ENCODE results near the gene CCDC73. TPM values are rescaled to one million over a fixed set of nuclear protein-coding genes. Genes with fewer than 3 reads are reported as not detected.

CCDC73 gene
- total and polyA plus RNA-seq, 4 donors: 0.02 to 0.50 (median 0.33) TPM

DNA sequence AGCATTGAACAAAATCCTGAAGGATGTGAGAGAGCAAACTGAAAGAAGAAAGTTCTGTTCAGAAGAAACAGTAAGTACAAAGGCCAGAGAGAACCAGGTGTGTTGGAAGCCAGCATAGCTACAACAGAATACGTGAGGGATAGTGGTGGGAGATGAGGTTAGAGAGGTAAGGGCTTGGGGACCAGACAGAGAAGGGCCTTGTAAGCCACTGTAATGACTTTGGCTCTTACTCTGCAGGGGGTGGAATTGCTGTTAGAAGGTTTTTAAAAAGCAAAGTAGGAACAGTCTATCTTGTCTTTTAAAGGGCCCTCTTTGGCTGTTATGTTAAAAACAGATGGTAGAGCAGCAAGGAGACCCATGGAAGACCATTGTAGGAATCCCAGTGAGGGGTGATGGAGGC, 39.5 kb upstream of the CCDC73 start:
- H3K27me3 ChIP-seq (ENCODE audit: control insufficient read depth in 4 of 4, insufficient read depth in 4 of 4, low read length in 3 of 4): no peaks in the 10 kb centered on the region
- DNase-seq (ENCODE audit: low spot score): no peak
- H3K9ac ChIP-seq (ENCODE audit: low read depth in 1 of 2, low read length in 2 of 2): no peak overlapping the region
- H3K9me3 ChIP-seq (ENCODE audit: control insufficient read depth in 4 of 4, low read length in 3 of 4): no peaks in the 10 kb centered on the region
- peaks cover 0 to 14% (median 2%) of the 10 kb centered on the region in 4 donors for H3K36me3 ChIP-seq (ENCODE audit: control insufficient read depth in 4 of 4, insufficient read depth in 3 of 4, low read depth in 1 of 4, low read length in 3 of 4)
- WGBS: 93% methylated on average over 1 of the region's 1 CpG
- TF ChIP-seq MAX (IDR thresholded peaks at IDR 0.05) (no peak), FOXA1 (IDR thresholded peaks at IDR 0.05) (no peak), NR2F2 (IDR thresholded peaks at IDR 0.05) (no peak), RAD21 (IDR thresholded peaks at IDR 0.05) (no peak), EGR1 (IDR thresholded peaks at IDR 0.05; ENCODE audit: low read depth in 2 of 2) (no peak), GABPA (IDR thresholded peaks at IDR 0.05 in 1 of 2, conservative IDR thresholded peaks at IDR 0.05 in 1 of 2) (no peak), YY1 (IDR thresholded peaks at IDR 0.05) (no peak), SP1 (IDR thresholded peaks at IDR 0.05) (no peak), HNF4G (IDR thresholded peaks at IDR 0.05) (no peak)
- TF ChIP-seq, protein P1, sequence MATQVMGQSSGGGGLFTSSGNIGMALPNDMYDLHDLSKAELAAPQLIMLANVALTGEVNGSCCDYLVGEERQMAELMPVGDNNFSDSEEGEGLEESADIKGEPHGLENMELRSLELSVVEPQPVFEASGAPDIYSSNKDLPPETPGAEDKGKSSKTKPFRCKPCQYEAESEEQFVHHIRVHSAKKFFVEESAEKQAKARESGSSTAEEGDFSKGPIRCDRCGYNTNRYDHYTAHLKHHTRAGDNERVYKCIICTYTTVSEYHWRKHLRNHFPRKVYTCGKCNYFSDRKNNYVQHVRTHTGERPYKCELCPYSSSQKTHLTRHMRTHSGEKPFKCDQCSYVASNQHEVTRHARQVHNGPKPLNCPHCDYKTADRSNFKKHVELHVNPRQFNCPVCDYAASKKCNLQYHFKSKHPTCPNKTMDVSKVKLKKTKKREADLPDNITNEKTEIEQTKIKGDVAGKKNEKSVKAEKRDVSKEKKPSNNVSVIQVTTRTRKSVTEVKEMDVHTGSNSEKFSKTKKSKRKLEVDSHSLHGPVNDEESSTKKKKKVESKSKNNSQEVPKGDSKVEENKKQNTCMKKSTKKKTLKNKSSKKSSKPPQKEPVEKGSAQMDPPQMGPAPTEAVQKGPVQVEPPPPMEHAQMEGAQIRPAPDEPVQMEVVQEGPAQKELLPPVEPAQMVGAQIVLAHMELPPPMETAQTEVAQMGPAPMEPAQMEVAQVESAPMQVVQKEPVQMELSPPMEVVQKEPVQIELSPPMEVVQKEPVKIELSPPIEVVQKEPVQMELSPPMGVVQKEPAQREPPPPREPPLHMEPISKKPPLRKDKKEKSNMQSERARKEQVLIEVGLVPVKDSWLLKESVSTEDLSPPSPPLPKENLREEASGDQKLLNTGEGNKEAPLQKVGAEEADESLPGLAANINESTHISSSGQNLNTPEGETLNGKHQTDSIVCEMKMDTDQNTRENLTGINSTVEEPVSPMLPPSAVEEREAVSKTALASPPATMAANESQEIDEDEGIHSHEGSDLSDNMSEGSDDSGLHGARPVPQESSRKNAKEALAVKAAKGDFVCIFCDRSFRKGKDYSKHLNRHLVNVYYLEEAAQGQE (IDR thresholded peaks at IDR 0.05): no peak
- no peak overlapping the region for H3K27ac ChIP-seq (ENCODE audit: low read depth in 1 of 2, low read length in 2 of 2)
- H3K4me3 ChIP-seq (ENCODE audit: low read depth in 1 of 3, low read length in 3 of 3): no peak overlapping the region
- peaks cover 2 to 29% (median 11%) of the 10 kb centered on the region in 4 donors for H3K4me1 ChIP-seq (ENCODE audit: control insufficient read depth in 4 of 4, insufficient read depth in 4 of 4, low read length in 3 of 4)

DNA sequence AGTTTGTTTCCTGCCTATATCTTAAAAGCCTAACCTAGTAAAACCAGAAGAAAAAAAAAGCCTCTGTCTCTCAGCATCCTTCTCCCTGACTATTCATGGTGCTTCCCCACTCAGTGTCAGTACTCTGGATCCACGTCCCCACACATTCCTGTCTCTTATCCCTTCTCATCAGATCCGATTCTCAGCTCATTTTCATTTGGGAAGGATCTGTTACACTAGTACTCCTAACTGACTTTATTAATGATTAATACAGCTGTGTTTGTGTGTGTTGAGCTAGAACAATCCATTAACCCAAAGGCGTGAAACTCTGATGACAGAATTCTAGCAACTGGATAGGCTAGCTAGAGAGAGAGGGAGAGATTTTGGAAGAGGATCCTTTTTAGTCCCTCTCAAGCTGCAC, 36.8 kb upstream of the CCDC73 start:
- peak overlapping the region; percentile 1 to 53 for H3K9ac ChIP-seq (ENCODE audit: low read depth in 1 of 2, low read length in 2 of 2)
- WGBS: 42% methylated on average over 3 of the region's 3 CpGs
- TF ChIP-seq SP1 (IDR thresholded peaks at IDR 0.05): peak; percentile 24
- no peak for TF ChIP-seq RAD21 (IDR thresholded peaks at IDR 0.05)
- TF ChIP-seq EGR1 (IDR thresholded peaks at IDR 0.05; ENCODE audit: low read depth in 2 of 2): no peak
- TF ChIP-seq TAF1 (conservative IDR thresholded peaks at IDR 0.05): peak; percentile 18

GRCh38 chr11:32830796-32831195, 36.3 kb upstream of the CCDC73 start:
- 37% methylated on average over 9 of the region's 9 CpGs for WGBS
- H3K9me3 ChIP-seq (ENCODE audit: control insufficient read depth in 4 of 4, low read length in 3 of 4): no peaks in the 10 kb centered on the region
- no peaks in the 10 kb centered on the region for H3K27me3 ChIP-seq (ENCODE audit: control insufficient read depth in 4 of 4, insufficient read depth in 4 of 4, low read length in 3 of 4)
- H3K36me3 ChIP-seq (ENCODE audit: control insufficient read depth in 4 of 4, insufficient read depth in 3 of 4, low read depth in 1 of 4, low read length in 3 of 4): peaks cover 0 to 5% (median 2%) of the 10 kb centered on the region in 4 donors
- H3K27ac ChIP-seq (ENCODE audit: low read depth in 1 of 2, low read length in 2 of 2): peak overlapping the region; percentile 93 to 95
- no peak for DNase-seq (ENCODE audit: low spot score)
- H3K4me3 ChIP-seq (ENCODE audit: low read depth in 1 of 3, low read length in 3 of 3): peak overlapping the region; percentile 45 to 93 (median 86)
- peaks cover 3 to 26% (median 11%) of the 10 kb centered on the region in 4 donors for H3K4me1 ChIP-seq (ENCODE audit: control insufficient read depth in 4 of 4, insufficient read depth in 4 of 4, low read length in 3 of 4)
- peak overlapping the region; percentile 53 to 71 for H3K9ac ChIP-seq (ENCODE audit: low read depth in 1 of 2, low read length in 2 of 2)
- TF ChIP-seq NR2F2 (IDR thresholded peaks at IDR 0.05) (no peak), GABPA (IDR thresholded peaks at IDR 0.05 in 1 of 2, conservative IDR thresholded peaks at IDR 0.05 in 1 of 2) (no peak), EGR1 (IDR thresholded peaks at IDR 0.05; ENCODE audit: low read depth in 2 of 2) (no peak), MAX (IDR thresholded peaks at IDR 0.05) (no peak), SP1 (IDR thresholded peaks at IDR 0.05) (no peak), YY1 (IDR thresholded peaks at IDR 0.05) (no peak), FOXA1 (IDR thresholded peaks at IDR 0.05) (no peak), TAF1 (conservative IDR thresholded peaks at IDR 0.05) (no peak), FOXA2 (IDR thresholded peaks at IDR 0.05) (no peak), RAD21 (IDR thresholded peaks at IDR 0.05) (no peak), JUND (IDR thresholded peaks at IDR 0.05) (no peak), HNF4G (IDR thresholded peaks at IDR 0.05) (no peak), RXRA (IDR thresholded peaks at IDR 0.05) (no peak)
- TF ChIP-seq, protein P2, sequence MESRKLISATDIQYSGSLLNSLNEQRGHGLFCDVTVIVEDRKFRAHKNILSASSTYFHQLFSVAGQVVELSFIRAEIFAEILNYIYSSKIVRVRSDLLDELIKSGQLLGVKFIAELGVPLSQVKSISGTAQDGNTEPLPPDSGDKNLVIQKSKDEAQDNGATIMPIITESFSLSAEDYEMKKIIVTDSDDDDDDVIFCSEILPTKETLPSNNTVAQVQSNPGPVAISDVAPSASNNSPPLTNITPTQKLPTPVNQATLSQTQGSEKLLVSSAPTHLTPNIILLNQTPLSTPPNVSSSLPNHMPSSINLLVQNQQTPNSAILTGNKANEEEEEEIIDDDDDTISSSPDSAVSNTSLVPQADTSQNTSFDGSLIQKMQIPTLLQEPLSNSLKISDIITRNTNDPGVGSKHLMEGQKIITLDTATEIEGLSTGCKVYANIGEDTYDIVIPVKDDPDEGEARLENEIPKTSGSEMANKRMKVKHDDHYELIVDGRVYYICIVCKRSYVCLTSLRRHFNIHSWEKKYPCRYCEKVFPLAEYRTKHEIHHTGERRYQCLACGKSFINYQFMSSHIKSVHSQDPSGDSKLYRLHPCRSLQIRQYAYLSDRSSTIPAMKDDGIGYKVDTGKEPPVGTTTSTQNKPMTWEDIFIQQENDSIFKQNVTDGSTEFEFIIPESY (IDR thresholded peaks at IDR 0.05): no peak
- TF ChIP-seq, protein P1 (IDR thresholded peaks at IDR 0.05): no peak
- TF ChIP-seq, protein P3, sequence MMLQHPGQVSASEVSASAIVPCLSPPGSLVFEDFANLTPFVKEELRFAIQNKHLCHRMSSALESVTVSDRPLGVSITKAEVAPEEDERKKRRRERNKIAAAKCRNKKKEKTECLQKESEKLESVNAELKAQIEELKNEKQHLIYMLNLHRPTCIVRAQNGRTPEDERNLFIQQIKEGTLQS (IDR thresholded peaks at IDR 0.05): no peak

More for the DNA sequence above, 36.8 kb upstream of the CCDC73 start:
- H3K36me3 ChIP-seq (ENCODE audit: control insufficient read depth in 4 of 4, insufficient read depth in 3 of 4, low read depth in 1 of 4, low read length in 3 of 4): peaks cover 0 to 5% (median 3%) of the 10 kb centered on the region in 4 donors
- no peak for DNase-seq (ENCODE audit: low spot score)
- H3K4me3 ChIP-seq (ENCODE audit: low read depth in 1 of 3, low read length in 3 of 3): peak overlapping the region in 2 of 3 donors; percentile 86 to 93
- no peaks in the 10 kb centered on the region for H3K27me3 ChIP-seq (ENCODE audit: control insufficient read depth in 4 of 4, insufficient read depth in 4 of 4, low read length in 3 of 4)
- H3K27ac ChIP-seq (ENCODE audit: low read depth in 1 of 2, low read length in 2 of 2): peak overlapping the region; percentile 93 to 95
- H3K4me1 ChIP-seq (ENCODE audit: control insufficient read depth in 4 of 4, insufficient read depth in 4 of 4, low read length in 3 of 4): peaks cover 3 to 26% (median 11%) of the 10 kb centered on the region in 4 donors
- H3K9me3 ChIP-seq (ENCODE audit: control insufficient read depth in 4 of 4, low read length in 3 of 4): no peaks in the 10 kb centered on the region
